K562 (cell line): ENCODE results near the gene GAA. TPM values are rescaled to one million over a fixed set of nuclear protein-coding genes. Genes with fewer than 3 reads are reported as not detected.
A peak's percentile ranks its signal among the peaks of the same experiment; 100 is the strongest.

ENCODE experiments used
- ATAC-seq: fragments of 200-7000 bp; cut with Tn5 transposase; 3 replicates; pipeline ENCODE4 v1.9.1; 2020; ENCODE audit warnings: moderate library complexity
- BruUV-seq: library from RNA; stranded (reverse); fragments of 400-500 nt; replicated peaks from 2 replicates; lab custom pipeline; 2021; lab: Mats Ljungman, UMichigan
- CTCF ChIA-PET: fragments of 300-600 bp; formaldehyde crosslinking; extraction: SDS; loops from one replicate; lab custom pipeline; 2021; ENCODE audit warnings: low intra/inter-chr PET ratio; lab: Yijun Ruan, JAX
- POLR2A ChIA-PET: fragments of 300-600, 350-650 bp; sonication (Branson Sonifier 250); formaldehyde crosslinking; extraction: SDS; loops from one replicate; lab custom pipeline; 2021; ENCODE audit warnings: antibody characterized with exemption, inconsistent platforms; lab: Yijun Ruan, JAX
- DNase-seq, 4 experiments: peaks; one replicate each; pipeline versions ENCODE4 v3.0.0 to v3.0.0-alpha.2; 2011 to 2018; ENCODE audit warnings: low spot score in 3 of 4, mixed read lengths in 3 of 4; ENCODE audit errors: extremely low read depth in 1 of 4
- FAIRE-seq: peaks from 2 replicates; lab custom pipeline; 2011; peaks lifted over from hg19 to GRCh38; lab: Jason Lieb, UNC
- H2AFZ ChIP-seq: 2 replicates; pipeline ENCODE4 v1.6.0; 2011; ENCODE audit warnings: low read depth, low read length, control low read depth, inconsistent platforms
- H3K27ac ChIP-seq: fragments of 200-600 bp; 3 replicates; pipeline ENCODE4 v1.8.0; 2011; ENCODE audit warnings: low read depth, mild to moderate bottlenecking, control low read depth, inconsistent platforms, low read length, moderate library complexity, mixed read lengths; ENCODE audit errors: extremely low read depth
- H3K27me3 ChIP-seq, 2 experiments: fragments of 300-600 bp in 1 of 2; 2 replicates in 1 of 2; 3 replicates in 1 of 2; pipeline versions ENCODE4 v1.6.0 to v1.8.0; 2011; ENCODE audit warnings: inconsistent platforms in 2 of 2, low read length in 2 of 2, mild to moderate bottlenecking in 1 of 2, mixed read lengths in 1 of 2, moderate library complexity in 1 of 2; ENCODE audit not compliant: control insufficient read depth in 2 of 2, insufficient read depth in 2 of 2
- H3K36me3 ChIP-seq: fragments of 300-600 bp; 3 replicates; pipeline ENCODE4 v1.8.0; 2011; ENCODE audit warnings: mild to moderate bottlenecking, low read length, inconsistent platforms; ENCODE audit not compliant: control insufficient read depth, insufficient read depth
- H3K4me1 ChIP-seq, 2 experiments: fragments of 200-600 bp in 1 of 2; replicated peaks in 1 of 2; 2 replicates in 1 of 2; 3 replicates in 1 of 2; pipeline versions ENCODE4 v1.5.1 to v1.8.0; 2011; ENCODE audit warnings: inconsistent platforms in 2 of 2, low read length in 2 of 2, mild to moderate bottlenecking in 1 of 2, mixed read lengths in 1 of 2, moderate library complexity in 1 of 2; ENCODE audit not compliant: control insufficient read depth in 2 of 2, insufficient read depth in 2 of 2
- H3K4me2 ChIP-seq: 2 replicates; pipeline ENCODE4 v1.6.1; 2011; ENCODE audit warnings: low read length, control low read depth, inconsistent platforms, mixed read lengths; ENCODE audit not compliant: insufficient read depth
- H3K4me3 ChIP-seq: fragments of 200-600 bp; sonication (generic), shearing (Covaris generic); 2 replicates; pipeline ENCODE4 v1.5.1; 2016; ENCODE audit warnings: control low read depth, inconsistent platforms
- H3K79me2 ChIP-seq: fragments of 200-600 bp; 3 replicates; pipeline ENCODE4 v1.8.0; 2011; ENCODE audit warnings: low read length, inconsistent platforms; ENCODE audit not compliant: control insufficient read depth, insufficient read depth
- H3K9ac ChIP-seq, 2 experiments: 2 replicates each; pipeline versions ENCODE4 v1.6.0 to v1.6.1; 2011; ENCODE audit warnings: low read depth in 2 of 2, low read length in 2 of 2, control low read depth in 1 of 2, inconsistent platforms in 1 of 2, mild to moderate bottlenecking in 1 of 2, mixed read lengths in 1 of 2; ENCODE audit not compliant: insufficient read depth in 1 of 2
- H3K9me1 ChIP-seq: one replicate; pipeline ENCODE4 v1.6.0; 2011; ENCODE audit warnings: inconsistent platforms, mild to moderate bottlenecking, low read length, moderate library complexity; ENCODE audit not compliant: control insufficient read depth, insufficient read depth
- H3K9me3 ChIP-seq: replicated peaks from 2 replicates; pipeline ENCODE4 v1.5.1; 2011; ENCODE audit warnings: low read depth, low read length, inconsistent platforms; ENCODE audit not compliant: control insufficient read depth, insufficient read depth
- H4K20me1 ChIP-seq: replicated peaks from 2 replicates; pipeline ENCODE4 v1.6.1; 2011; ENCODE audit warnings: low read length, inconsistent platforms, mixed read lengths; ENCODE audit not compliant: control insufficient read depth, insufficient read depth
- CBFA2T2 ChIP-seq: fragments of 450-650 bp; conservative IDR thresholded peaks from 2 replicates; pipeline ENCODE4 v1.6.1; 2017; ENCODE audit warnings: mild to moderate bottlenecking
- NCOA4 ChIP-seq: fragments of 450-650 bp; IDR thresholded peaks from 2 replicates; pipeline ENCODE4 v1.6.1; 2018; ENCODE audit warnings: mild to moderate bottlenecking; ENCODE audit not compliant: partially characterized antibody
- ZNF3 ChIP-seq: fragments of 250-450 bp; sonication (Bioruptor Pico); IDR thresholded peaks from 2 replicates; pipeline ENCODE4 v1.5.0; 2021; ENCODE audit warnings: mild to moderate bottlenecking, moderate library complexity
- ZNF384 ChIP-seq: IDR thresholded peaks from 2 replicates; pipeline ENCODE4 v1.6.1; 2012; ENCODE audit warnings: low read depth, low read length, improper control_type of control experiment
- WGBS: fragments of 100-300 bp; shearing (Covaris generic); methylation state at CpG from one replicate; pipeline ENCODE4 v1.1.6; 2016; ENCODE audit warnings: low coverage, mixed read lengths; ENCODE audit not compliant: insufficient coverage; ENCODE audit errors: missing lambda C conversion rate; 5-methylcytosine and 5-hydroxymethylcytosine counted together
- in situ Hi-C: fragments of 300-500 bp; cut with MboI; formaldehyde crosslinking; loops from 4 replicates; pipeline ENCODE4 v1.15.0; 2018; ENCODE audit warnings: inconsistent platforms, mixed read lengths
- intact Hi-C: fragments of 100-400 bp; cut with micrococcal nuclease; formaldehyde crosslinking; loops from 2 replicates; pipeline ENCODE4 v1.14.2; 2022
- polyA plus RNA-seq, 8 experiments: library from polyadenylated mRNA; depleted of rRNA in 4 of 8; stranded (reverse) in 5 of 8; unstranded in 3 of 8; fragments of >200 nt; fragmentation: Nextera tagmentation in 2 of 8; fragmentation: Illumina TruSeq in 1 of 8; extraction: Ambion mirVana in 2 of 8; extraction: Trizol in 1 of 8; gene quantifications; 2 replicates each; pipeline versions ENCODE4 v1.2.1 to v1.2.3, GENCODE V29; 2011 to 2014; ENCODE audit warnings: inconsistent platforms in 1 of 8, missing spikeins in 1 of 8
- total RNA-seq, 7 experiments: library from RNA; depleted of rRNA in 6 of 7; stranded (reverse); fragments of >200 nt in 6 of 7; fragmentation: Illumina TruSeq in 2 of 7; extraction: Trizol in 2 of 7; gene quantifications; 2 replicates each; pipeline versions ENCODE4 v1.2.1 to v1.2.3, GENCODE V29; 2011 to 2021; ENCODE audit warnings: low replicate concordance in 1 of 7
- TF ChIP-seq, protein P1 (sequence below): fragments of 450-650 bp; conservative IDR thresholded peaks from 2 replicates; pipeline ENCODE4 v1.6.1; 2016; ENCODE audit warnings: missing genetic modification characterization, low read depth, mild to moderate bottlenecking, missing compliant biosample characterization, moderate library complexity
- TF ChIP-seq, protein P2 (sequence below): fragments of 450-650 bp; formaldehyde crosslinking; IDR thresholded peaks from 2 replicates; pipeline ENCODE4 v1.4.0; 2020; ENCODE audit warnings: mild to moderate bottlenecking, moderate library complexity

Gene GAA
- total and polyA plus RNA-seq, 9 of the 15 experiments (the other 6 are each of a cell fraction or from before 2014, with no cell fraction given) = 0.15 to 6.4 (median 1.7) TPM

GRCh38 chr17:80106176-80106575 lies 4.8 kb downstream of the GAA start:
- no peak overlapping the region for H3K27ac ChIP-seq
- no peaks in the 10 kb centered on the region for H3K79me2 ChIP-seq
- FAIRE-seq (no peak), ATAC-seq (no peak), DNase-seq (no peak)
- intact Hi-C loops = loop anchor here (10.0 kb wide), 1 partner anchor 79 kb away; no protein-coding TSS in a partner anchor
- no peaks in the 10 kb centered on the region for H3K36me3 ChIP-seq
- 15% methylated on average over 10 of the region's 10 CpGs for WGBS
- CTCF ChIA-PET = no interaction called here
- in situ Hi-C loops = no loop called here
- H3K4me2 ChIP-seq = no peak overlapping the region; the same call in 1 of the 2 replicates
- H4K20me1 ChIP-seq = peaks cover 4% of the 10 kb centered on the region; the same call in 1 of the 2 replicates
- H3K9me3 ChIP-seq = no peaks in the 10 kb centered on the region
- no peaks in the 10 kb centered on the region for H3K9me1 ChIP-seq
- POLR2A ChIA-PET = interaction anchor here (1.1 kb wide), 1 partner anchor 9 kb away, joined by 4 read pairs; no protein-coding TSS in a partner anchor
- no peak for TF ChIP-seq ZNF3 (CRISPR knock-in tag)
- TF ChIP-seq, protein P1, sequence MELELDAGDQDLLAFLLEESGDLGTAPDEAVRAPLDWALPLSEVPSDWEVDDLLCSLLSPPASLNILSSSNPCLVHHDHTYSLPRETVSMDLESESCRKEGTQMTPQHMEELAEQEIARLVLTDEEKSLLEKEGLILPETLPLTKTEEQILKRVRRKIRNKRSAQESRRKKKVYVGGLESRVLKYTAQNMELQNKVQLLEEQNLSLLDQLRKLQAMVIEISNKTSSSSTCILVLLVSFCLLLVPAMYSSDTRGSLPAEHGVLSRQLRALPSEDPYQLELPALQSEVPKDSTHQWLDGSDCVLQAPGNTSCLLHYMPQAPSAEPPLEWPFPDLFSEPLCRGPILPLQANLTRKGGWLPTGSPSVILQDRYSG = no peak
- TF ChIP-seq, protein P2, sequence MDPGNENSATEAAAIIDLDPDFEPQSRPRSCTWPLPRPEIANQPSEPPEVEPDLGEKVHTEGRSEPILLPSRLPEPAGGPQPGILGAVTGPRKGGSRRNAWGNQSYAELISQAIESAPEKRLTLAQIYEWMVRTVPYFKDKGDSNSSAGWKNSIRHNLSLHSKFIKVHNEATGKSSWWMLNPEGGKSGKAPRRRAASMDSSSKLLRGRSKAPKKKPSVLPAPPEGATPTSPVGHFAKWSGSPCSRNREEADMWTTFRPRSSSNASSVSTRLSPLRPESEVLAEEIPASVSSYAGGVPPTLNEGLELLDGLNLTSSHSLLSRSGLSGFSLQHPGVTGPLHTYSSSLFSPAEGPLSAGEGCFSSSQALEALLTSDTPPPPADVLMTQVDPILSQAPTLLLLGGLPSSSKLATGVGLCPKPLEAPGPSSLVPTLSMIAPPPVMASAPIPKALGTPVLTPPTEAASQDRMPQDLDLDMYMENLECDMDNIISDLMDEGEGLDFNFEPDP = no peak
- TF ChIP-seq NCOA4 = no peak
- no peak for TF ChIP-seq ZNF384
- TF ChIP-seq CBFA2T2 = 0 out of 2 replicates have a peak, but pooled peaks have one; percentile 21
- BruUV-seq = no TSS peak
- 0 out of 2 replicates have a peak overlapping the region, but pooled peaks have one; percentile 40 for H2AFZ ChIP-seq
- no peak overlapping the region for H3K9ac ChIP-seq
- H3K27me3 ChIP-seq = peaks cover 36 to 59% of the 10 kb centered on the region in 2 experiments
- no peak overlapping the region for H3K4me3 ChIP-seq
- H3K4me1 ChIP-seq = peaks cover 10 to 62% of the 10 kb centered on the region in 2 experiments; a peak in 4 of 5 replicates
